T-helper 2 cell (primary cell): ENCODE measurements around the gene SFRP5.

Experiments used
- DNase-seq, 5 experiments: peaks; one replicate each; pipeline versions ENCODE4 v3.0.0 to v3.0.0-alpha.2; 2012 to 2022
- total RNA-seq, 2 donors: gene quantifications; one replicate each; lab custom pipeline; 2026; lab: John Stamatoyannopoulos, UW

The SFRP5 gene
- total RNA-seq, result 0 to 0.07 reads per million in 2 donors

- DNase-seq, result no peak
These were observed at the start of gene SFRP5 for GRCh38 chr10:97771913-97772823. Gene SFRP5 (minus strand): TSS chr10:97771999. CDS start chr10:97771833, 166 bp downstream.

- DNase-seq, result no peak
These were observed 48.4 kb upstream of the SFRP5 start for GRCh38 chr10:97820096-97820704.

GRCh38 chr10:97818572-97818971, 46.8 kb upstream of the SFRP5 start:
- DNase-seq, result no peak

GRCh38 chr10:97816609-97817008, 44.8 kb upstream of the SFRP5 start:
- no peak for DNase-seq

- DNase-seq, result no peak
These were observed 43.2 kb upstream of the SFRP5 start for GRCh38 chr10:97814996-97815395.

GRCh38 chr10:97813311-97813710, 41.5 kb upstream of the SFRP5 start:
- no peak for DNase-seq

GRCh38 chr10:97812696-97813095, 40.9 kb upstream of the SFRP5 start:
- no peak for DNase-seq

- DNase-seq, result no peak
These were observed 40.2 kb upstream of the SFRP5 start for GRCh38 chr10:97811958-97812357.

GRCh38 chr10:97810446-97810845, 38.6 kb upstream of the SFRP5 start:
- no peak for DNase-seq

- DNase-seq, result no peak
These were observed 34.1 kb upstream of the SFRP5 start for GRCh38 chr10:97805949-97806348.

- DNase-seq, result no peak
These were observed 33.5 kb upstream of the SFRP5 start for GRCh38 chr10:97805096-97805884.

- DNase-seq, result no peak
These were observed 29.6 kb upstream of the SFRP5 start for GRCh38 chr10:97801422-97801821.

GRCh38 chr10:97800474-97800873, 28.7 kb upstream of the SFRP5 start:
- DNase-seq, result no peak

GRCh38 chr10:97798958-97799610, 27.3 kb upstream of the SFRP5 start:
- DNase-seq, result no peak

- peak in 2 of 5 experiments; percentile 14 to 83 for DNase-seq
These were observed 24.9 kb upstream of the SFRP5 start for GRCh38 chr10:97796651-97797050.

- DNase-seq, result no peak
These were observed 24.1 kb upstream of the SFRP5 start for GRCh38 chr10:97795886-97796285.

- DNase-seq, result peak; percentile 38 to 63 (median 58)
These were observed 20.3 kb upstream of the SFRP5 start for GRCh38 chr10:97791824-97792721.

- no peak for DNase-seq
These were observed 18.1 kb upstream of the SFRP5 start for GRCh38 chr10:97789770-97790397.

GRCh38 chr10:97788552-97789442, 17.0 kb upstream of the SFRP5 start:
- no peak for DNase-seq

- no peak for DNase-seq
These were observed 13.9 kb upstream of the SFRP5 start for GRCh38 chr10:97785731-97786130.
